ENCODE results near the gene HYCC2. TPM values are rescaled to one million over a fixed set of nuclear protein-coding genes. Genes with fewer than 3 reads are reported as not detected.

Gene HYCC2
- total and polyA plus RNA-seq, 2 donors (not counting 1 experiment from before 2014, with no cell fraction given): 6.2 to 8.6 TPM

DNA sequence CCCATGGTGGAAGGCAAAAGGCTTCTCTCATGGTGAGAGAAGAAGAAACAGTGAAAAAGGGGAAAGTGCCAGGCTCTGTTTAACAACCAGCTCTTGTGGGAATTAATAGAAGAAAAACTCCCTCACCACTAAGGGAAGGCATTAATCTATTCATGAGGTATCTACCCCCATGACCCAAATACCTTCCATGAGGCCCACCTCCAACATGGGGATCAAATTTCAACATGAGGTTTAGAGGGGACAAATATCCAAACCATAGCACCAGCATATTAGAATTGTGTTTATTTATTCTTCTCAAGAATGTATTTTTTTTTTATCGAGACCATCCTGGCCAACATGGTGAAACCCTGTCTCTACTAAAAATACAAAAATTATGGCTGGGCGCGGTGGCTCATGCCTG is 39.6 kb upstream of the HYCC2 start:
- no peak overlapping the region for H3K4me3 ChIP-seq (replicated peaks in 1 of 4; ENCODE audit: control extremely low read depth in 1 of 4, insufficient read depth in 1 of 4, low read depth in 3 of 4, low read length in 4 of 4)
- H2AFZ ChIP-seq (ENCODE audit: low read length): no peak overlapping the region

DNA sequence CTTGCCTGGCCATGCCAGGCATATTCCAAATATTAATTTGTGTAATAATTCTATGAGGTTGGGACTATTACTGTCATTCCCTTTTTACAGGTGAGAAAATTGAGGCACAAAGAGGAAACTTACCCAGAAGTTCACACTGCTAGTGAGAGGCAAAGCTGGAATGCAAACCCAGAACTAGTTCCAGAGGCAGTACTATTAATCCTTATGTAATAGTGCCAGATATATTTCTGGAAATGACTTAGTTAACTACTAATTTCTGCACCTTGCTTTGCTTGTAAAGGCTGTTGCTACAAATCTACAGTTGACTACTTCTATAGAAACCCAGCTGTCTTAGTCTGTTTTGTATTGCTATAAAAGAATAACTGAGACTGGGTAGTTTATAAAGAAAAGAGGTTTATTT is 39.1 kb upstream of the HYCC2 start:
- peaks cover 2% of the 10 kb centered on the region for H3K4me1 ChIP-seq (ENCODE audit: control insufficient read depth, extremely low read depth, insufficient read depth, low read length)
- no peaks in the 10 kb centered on the region for H3K36me3 ChIP-seq (ENCODE audit: control insufficient read depth, insufficient read depth, low read length)
- H3K4me3 ChIP-seq (replicated peaks in 1 of 4; ENCODE audit: control extremely low read depth in 1 of 4, insufficient read depth in 1 of 4, low read depth in 3 of 4, low read length in 4 of 4): no peak overlapping the region
- H4K20me1 ChIP-seq (ENCODE audit: control insufficient read depth, extremely low read depth, insufficient read depth, low read length): no peaks in the 10 kb centered on the region
- H3K9ac ChIP-seq (ENCODE audit: insufficient read depth, low read length): no peak overlapping the region
- no peak for DNase-seq (ENCODE audit: low read depth in 2 of 2)
- no peaks in the 10 kb centered on the region for H3K9me3 ChIP-seq (ENCODE audit: control insufficient read depth, insufficient read depth, low read depth, low read length)
- no peak overlapping the region for H3K27ac ChIP-seq (ENCODE audit: insufficient read depth, low read length)
- no peaks in the 10 kb centered on the region for H3K79me2 ChIP-seq (ENCODE audit: control insufficient read depth, insufficient read depth, low read length)
- TF ChIP-seq, protein P1, sequence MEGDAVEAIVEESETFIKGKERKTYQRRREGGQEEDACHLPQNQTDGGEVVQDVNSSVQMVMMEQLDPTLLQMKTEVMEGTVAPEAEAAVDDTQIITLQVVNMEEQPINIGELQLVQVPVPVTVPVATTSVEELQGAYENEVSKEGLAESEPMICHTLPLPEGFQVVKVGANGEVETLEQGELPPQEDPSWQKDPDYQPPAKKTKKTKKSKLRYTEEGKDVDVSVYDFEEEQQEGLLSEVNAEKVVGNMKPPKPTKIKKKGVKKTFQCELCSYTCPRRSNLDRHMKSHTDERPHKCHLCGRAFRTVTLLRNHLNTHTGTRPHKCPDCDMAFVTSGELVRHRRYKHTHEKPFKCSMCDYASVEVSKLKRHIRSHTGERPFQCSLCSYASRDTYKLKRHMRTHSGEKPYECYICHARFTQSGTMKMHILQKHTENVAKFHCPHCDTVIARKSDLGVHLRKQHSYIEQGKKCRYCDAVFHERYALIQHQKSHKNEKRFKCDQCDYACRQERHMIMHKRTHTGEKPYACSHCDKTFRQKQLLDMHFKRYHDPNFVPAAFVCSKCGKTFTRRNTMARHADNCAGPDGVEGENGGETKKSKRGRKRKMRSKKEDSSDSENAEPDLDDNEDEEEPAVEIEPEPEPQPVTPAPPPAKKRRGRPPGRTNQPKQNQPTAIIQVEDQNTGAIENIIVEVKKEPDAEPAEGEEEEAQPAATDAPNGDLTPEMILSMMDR (conservative IDR thresholded peaks at IDR 0.05 in 1 of 2, IDR thresholded peaks at IDR 0.05 in 1 of 2; ENCODE audit: low read depth in 1 of 2, low read length in 2 of 2): no peak
- TF ChIP-seq EZH2 (IDR thresholded peaks at IDR 0.05; ENCODE audit: low read length, missing control alignments): no peak
- H3K4me2 ChIP-seq (ENCODE audit: extremely low read depth, insufficient read depth, low read length): no peak overlapping the region
- H3K27me3 ChIP-seq (ENCODE audit: control insufficient read depth, insufficient read depth, low read length): no peaks in the 10 kb centered on the region
- no peak overlapping the region for H2AFZ ChIP-seq (ENCODE audit: low read length)

More for the DNA sequence above, 39.6 kb upstream of the HYCC2 start:
- Histone ChIP-seq H3K27me3 (ENCODE audit: control insufficient read depth, insufficient read depth, low read length) (no peaks in the 10 kb centered on the region), H3K36me3 (ENCODE audit: control insufficient read depth, insufficient read depth, low read length) (no peaks in the 10 kb centered on the region), H3K9me3 (ENCODE audit: control insufficient read depth, insufficient read depth, low read depth, low read length) (no peaks in the 10 kb centered on the region), H3K79me2 (ENCODE audit: control insufficient read depth, insufficient read depth, low read length) (no peaks in the 10 kb centered on the region), H3K27ac (ENCODE audit: insufficient read depth, low read length) (no peak overlapping the region), H4K20me1 (ENCODE audit: control insufficient read depth, extremely low read depth, insufficient read depth, low read length) (no peaks in the 10 kb centered on the region), H3K4me2 (ENCODE audit: extremely low read depth, insufficient read depth, low read length) (no peak overlapping the region), H3K9ac (ENCODE audit: insufficient read depth, low read length) (no peak overlapping the region), H3K4me1 (ENCODE audit: control insufficient read depth, extremely low read depth, insufficient read depth, low read length) (peaks cover 2% of the 10 kb centered on the region)
- DNase-seq (ENCODE audit: low read depth in 2 of 2): peak in 1 of 2 donors; percentile 15
- TF ChIP-seq EZH2 (IDR thresholded peaks at IDR 0.05; ENCODE audit: low read length, missing control alignments): no peak
- TF ChIP-seq, protein P1 (conservative IDR thresholded peaks at IDR 0.05 in 1 of 2, IDR thresholded peaks at IDR 0.05 in 1 of 2; ENCODE audit: low read depth in 1 of 2, low read length in 2 of 2): no peak

DNA sequence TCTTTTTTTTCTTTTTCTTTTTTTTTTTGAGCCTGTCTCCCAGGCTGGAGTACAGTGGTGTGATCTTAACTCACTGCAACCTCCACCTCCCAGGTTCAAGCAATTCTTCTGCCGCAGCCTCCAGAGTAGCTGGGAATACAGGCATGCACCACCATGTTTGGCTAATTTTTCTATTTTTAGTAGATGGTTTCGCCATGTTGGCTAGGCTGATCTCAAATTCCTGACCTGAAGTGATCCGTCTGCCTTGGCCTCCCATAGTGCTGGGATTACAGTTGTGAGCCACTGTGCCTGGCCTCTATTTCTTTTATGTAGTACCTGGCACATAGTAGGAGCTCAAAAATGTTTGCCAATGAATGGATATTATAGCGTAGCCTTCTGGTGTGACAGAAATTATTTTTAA is 37.7 kb upstream of the HYCC2 start:
- DNase-seq (ENCODE audit: low read depth in 2 of 2): no peak
- no peak for TF ChIP-seq EZH2 (IDR thresholded peaks at IDR 0.05; ENCODE audit: low read length, missing control alignments)
- TF ChIP-seq, protein P1 (conservative IDR thresholded peaks at IDR 0.05 in 1 of 2, IDR thresholded peaks at IDR 0.05 in 1 of 2; ENCODE audit: low read depth in 1 of 2, low read length in 2 of 2): no peak
- Histone ChIP-seq H4K20me1 (ENCODE audit: control insufficient read depth, extremely low read depth, insufficient read depth, low read length) (no peaks in the 10 kb centered on the region), H3K36me3 (ENCODE audit: control insufficient read depth, insufficient read depth, low read length) (no peaks in the 10 kb centered on the region), H3K4me2 (ENCODE audit: extremely low read depth, insufficient read depth, low read length) (no peak overlapping the region), H3K9me3 (ENCODE audit: control insufficient read depth, insufficient read depth, low read depth, low read length) (no peaks in the 10 kb centered on the region), H3K27ac (ENCODE audit: insufficient read depth, low read length) (no peak overlapping the region), H2AFZ (ENCODE audit: low read length) (no peak overlapping the region), H3K79me2 (ENCODE audit: control insufficient read depth, insufficient read depth, low read length) (no peaks in the 10 kb centered on the region), H3K4me1 (ENCODE audit: control insufficient read depth, extremely low read depth, insufficient read depth, low read length) (no peaks in the 10 kb centered on the region), H3K9ac (ENCODE audit: insufficient read depth, low read length) (no peak overlapping the region), H3K4me3 (replicated peaks in 1 of 4; ENCODE audit: control extremely low read depth in 1 of 4, insufficient read depth in 1 of 4, low read depth in 3 of 4, low read length in 4 of 4) (no peak overlapping the region), H3K27me3 (ENCODE audit: control insufficient read depth, insufficient read depth, low read length) (no peaks in the 10 kb centered on the region)

Measured in fibroblast of lung (primary cell).